Measurements from ENCODE around the gene MYH16.
"Not testable (repeated sequence)": the region's sequence is repeated elsewhere in the genome, so short reads cannot be mapped to it uniquely, and the experiment has no call there.

MYH16 gene

GRCh38 chr7:99309111-99309510, 36.5 kb downstream of the MYH16 start:
- DNase-seq = no peak

GRCh38 chr7:99310004-99310403, 37.4 kb downstream of the MYH16 start:
- no peak for DNase-seq

GRCh38 chr7:99311702-99312101, 39.1 kb downstream of the MYH16 start:
- DNase-seq = no peak

- peak; percentile 31 for DNase-seq
Observed at GRCh38 chr7:99312316-99313203, 39.9 kb downstream of the MYH16 start.

- no peak for DNase-seq
Observed at GRCh38 chr7:99313204-99313573, 40.5 kb downstream of the MYH16 start.

- DNase-seq = no peak
Observed at GRCh38 chr7:99314504-99314903, 41.9 kb downstream of the MYH16 start.

GRCh38 chr7:99320371-99320770, 47.7 kb downstream of the MYH16 start:
- DNase-seq = no peak

GRCh38 chr7:99322659-99323058, 50.0 kb downstream of the MYH16 start:
- not testable (repeated sequence) for DNase-seq

GRCh38 chr7:99324559-99324958, 51.9 kb downstream of the MYH16 start:
- no peak for DNase-seq

- no peak for DNase-seq
Observed at GRCh38 chr7:99325001-99325493, 52.4 kb downstream of the MYH16 start.

- DNase-seq = peak; percentile 86
Observed at GRCh38 chr7:99325592-99326407, 53.2 kb downstream of the MYH16 start, which contains the start of gene ARPC1A. TSS of gene ARPC1A (plus strand) at chr7:99325898. CDS start at chr7:99333354, 7,456 bp downstream.

- DNase-seq = no peak
Observed at GRCh38 chr7:99326408-99326782, 53.8 kb downstream of the MYH16 start.

- not testable (repeated sequence) for DNase-seq
Observed at GRCh38 chr7:99330314-99330961, 57.8 kb downstream of the MYH16 start.

GRCh38 chr7:99331002-99331401, 58.4 kb downstream of the MYH16 start:
- no peak for DNase-seq

- no peak for DNase-seq
Observed at GRCh38 chr7:99339595-99339994, 67.0 kb downstream of the MYH16 start.

- DNase-seq = no peak
Observed at GRCh38 chr7:99340659-99341058, 68.0 kb downstream of the MYH16 start.

- DNase-seq = no peak
Observed at GRCh38 chr7:99344061-99344647, 71.5 kb downstream of the MYH16 start.

GRCh38 chr7:99350641-99351040, 78.0 kb downstream of the MYH16 start:
- not testable (repeated sequence) for DNase-seq

GRCh38 chr7:99352247-99352646, 79.6 kb downstream of the MYH16 start:
- DNase-seq = no peak

- no peak for DNase-seq
Observed at GRCh38 chr7:99355098-99355497, 82.5 kb downstream of the MYH16 start.

GRCh38 chr7:99357701-99358490, 85.3 kb downstream of the MYH16 start:
- DNase-seq = no peak

GRCh38 chr7:99358521-99358920, 85.9 kb downstream of the MYH16 start:
- DNase-seq = not testable (repeated sequence)

All from DMS79 treated with DMSO at 0.1 percent for 48 hours (cell line).